Measurements from ENCODE around the gene DPM2. TPM values are rescaled to one million over a fixed set of nuclear protein-coding genes. Genes with fewer than 3 reads are reported as not detected.

DPM2 gene
- total RNA-seq, 1 donor from 2014 or later: 32.7 TPM

- Histone ChIP-seq H3K4me2 (ENCODE audit: low read length) (no peak overlapping the region), H3K9me3 (ENCODE audit: insufficient read depth, low read depth, low read length) (no peaks in the 10 kb centered on the region), H2AFZ (ENCODE audit: low read depth, low read length) (no peak overlapping the region), H3K79me2 (ENCODE audit: insufficient read depth, low read length) (peaks cover 46% of the 10 kb centered on the region), H3K4me3 (ENCODE audit: insufficient read depth, low read depth, low read length) (no peak overlapping the region), H4K20me1 (ENCODE audit: insufficient read depth, low read length) (peaks cover 63% of the 10 kb centered on the region), H3K9ac (ENCODE audit: low read length) (no peak overlapping the region), H3K27me3 (ENCODE audit: insufficient read depth, low read length) (no peaks in the 10 kb centered on the region), H3K36me3 (ENCODE audit: insufficient read depth, low read length) (no peaks in the 10 kb centered on the region), H3K4me1 (ENCODE audit: insufficient read depth, low read length) (peaks cover 11% of the 10 kb centered on the region), H3K27ac (ENCODE audit: low read depth, low read length) (no peak overlapping the region)
- peaks cover 5% of the 10 kb centered on the region for H3K36me3 Mint-ChIP-seq (ENCODE audit: low read depth, unreplicated experiment)
- peaks cover 3% of the 10 kb centered on the region for H3K9me3 Mint-ChIP-seq (ENCODE audit: unreplicated experiment)
- TF ChIP-seq EZH2 (IDR thresholded peaks at IDR 0.05; ENCODE audit: insufficient read depth, low read length) (no peak), CTCF (IDR thresholded peaks at IDR 0.05; ENCODE audit: insufficient read depth, low read depth, low read length) (no peak)
- no peaks in the 10 kb centered on the region for H3K27me3 Mint-ChIP-seq (ENCODE audit: low read depth, unreplicated experiment)
- peaks cover 7% of the 10 kb centered on the region for H3K4me1 Mint-ChIP-seq (ENCODE audit: low read depth, unreplicated experiment)
- no peak overlapping the region for H3K27ac Mint-ChIP-seq (ENCODE audit: unreplicated experiment)
- FAIRE-seq (no peak), DNase-seq (ENCODE audit: low read depth) (no peak)
- no peak overlapping the region for H3K4me3 Mint-ChIP-seq (ENCODE audit: unreplicated experiment)
Observed at GRCh38 chr9:127958728-127959127, 21.1 kb upstream of the DPM2 start.

GRCh38 chr9:127955294-127956015 is 17.8 kb upstream of the DPM2 start:
- Histone ChIP-seq H3K9me3 (ENCODE audit: insufficient read depth, low read depth, low read length) (no peaks in the 10 kb centered on the region), H3K4me2 (ENCODE audit: low read length) (no peak overlapping the region), H3K27me3 (ENCODE audit: insufficient read depth, low read length) (no peaks in the 10 kb centered on the region), H3K4me1 (ENCODE audit: insufficient read depth, low read length) (peaks cover 14% of the 10 kb centered on the region), H3K36me3 (ENCODE audit: insufficient read depth, low read length) (no peaks in the 10 kb centered on the region), H3K9ac (ENCODE audit: low read length) (peak overlapping the region; percentile 8), H4K20me1 (ENCODE audit: insufficient read depth, low read length) (peaks cover 65% of the 10 kb centered on the region), H2AFZ (ENCODE audit: low read depth, low read length) (no peak overlapping the region), H3K79me2 (ENCODE audit: insufficient read depth, low read length) (peaks cover 28% of the 10 kb centered on the region), H3K4me3 (ENCODE audit: insufficient read depth, low read depth, low read length) (no peak overlapping the region), H3K27ac (ENCODE audit: low read depth, low read length) (no peak overlapping the region)
- Mint-ChIP-seq H3K27ac (ENCODE audit: unreplicated experiment) (no peak overlapping the region), H3K9me3 (ENCODE audit: unreplicated experiment) (no peaks in the 10 kb centered on the region), H3K36me3 (ENCODE audit: low read depth, unreplicated experiment) (peaks cover 5% of the 10 kb centered on the region), H3K4me1 (ENCODE audit: low read depth, unreplicated experiment) (peaks cover 7% of the 10 kb centered on the region), H3K27me3 (ENCODE audit: low read depth, unreplicated experiment) (no peaks in the 10 kb centered on the region), H3K4me3 (ENCODE audit: unreplicated experiment) (no peak overlapping the region)
- no peak for FAIRE-seq
- TF ChIP-seq EZH2 (IDR thresholded peaks at IDR 0.05; ENCODE audit: insufficient read depth, low read length) (no peak), CTCF (IDR thresholded peaks at IDR 0.05; ENCODE audit: insufficient read depth, low read depth, low read length) (no peak)
- peak; percentile 23 for DNase-seq (ENCODE audit: low read depth)

- Histone ChIP-seq H3K4me3 (ENCODE audit: insufficient read depth, low read depth, low read length) (no peak overlapping the region), H3K4me2 (ENCODE audit: low read length) (no peak overlapping the region), H3K9ac (ENCODE audit: low read length) (no peak overlapping the region), H3K9me3 (ENCODE audit: insufficient read depth, low read depth, low read length) (no peaks in the 10 kb centered on the region), H3K36me3 (ENCODE audit: insufficient read depth, low read length) (no peaks in the 10 kb centered on the region), H3K27me3 (ENCODE audit: insufficient read depth, low read length) (no peaks in the 10 kb centered on the region), H3K27ac (ENCODE audit: low read depth, low read length) (no peak overlapping the region), H4K20me1 (ENCODE audit: insufficient read depth, low read length) (peaks cover 64% of the 10 kb centered on the region), H2AFZ (ENCODE audit: low read depth, low read length) (no peak overlapping the region), H3K4me1 (ENCODE audit: insufficient read depth, low read length) (peaks cover 14% of the 10 kb centered on the region), H3K79me2 (ENCODE audit: insufficient read depth, low read length) (peaks cover 28% of the 10 kb centered on the region)
- DNase-seq (ENCODE audit: low read depth) (no peak), FAIRE-seq (no peak)
- Mint-ChIP-seq H3K9me3 (ENCODE audit: unreplicated experiment) (no peaks in the 10 kb centered on the region), H3K27me3 (ENCODE audit: low read depth, unreplicated experiment) (no peaks in the 10 kb centered on the region), H3K36me3 (ENCODE audit: low read depth, unreplicated experiment) (peaks cover 5% of the 10 kb centered on the region), H3K4me1 (ENCODE audit: low read depth, unreplicated experiment) (peaks cover 5% of the 10 kb centered on the region), H3K4me3 (ENCODE audit: unreplicated experiment) (no peak overlapping the region), H3K27ac (ENCODE audit: unreplicated experiment) (no peak overlapping the region)
- TF ChIP-seq EZH2 (IDR thresholded peaks at IDR 0.05; ENCODE audit: insufficient read depth, low read length): no peak
- TF ChIP-seq CTCF (IDR thresholded peaks at IDR 0.05; ENCODE audit: insufficient read depth, low read depth, low read length): no peak
Observed at GRCh38 chr9:127954831-127955293, 17.2 kb upstream of the DPM2 start.
